ENCODE measurements around the gene KIDINS220.

Gene KIDINS220

DNA sequence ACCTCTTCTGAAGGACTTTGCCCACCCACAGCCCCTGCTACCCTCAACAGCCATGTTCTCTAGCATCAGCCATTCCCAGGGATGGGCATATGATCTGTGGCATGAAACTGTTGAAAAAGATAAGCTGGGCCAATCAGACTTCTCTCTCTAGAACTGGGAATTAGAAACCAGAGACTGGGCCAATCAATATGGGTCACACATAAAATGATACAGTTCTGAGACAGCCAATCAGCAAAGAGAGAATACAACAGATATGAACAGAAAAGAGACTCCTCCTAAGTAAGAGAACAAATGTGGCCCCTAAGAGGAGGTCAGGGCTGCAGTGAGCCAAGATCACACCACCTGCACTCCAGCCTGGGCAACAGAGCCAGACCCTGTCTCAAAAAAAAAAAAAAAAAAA is 2.1 kb downstream of the KIDINS220 start:
- ATAC-seq, result no peak
- TF ChIP-seq SNAI2 (CRISPR knock-in tag; IDR thresholded peaks at IDR 0.05) (no peak), ZNF565 (CRISPR knock-in tag; conservative IDR thresholded peaks at IDR 0.05; ENCODE audit: low read depth) (no peak), BACH2 (CRISPR knock-in tag; IDR thresholded peaks at IDR 0.05; ENCODE audit: borderline replicate concordance) (no peak), ZFP3 (CRISPR knock-in tag; IDR thresholded peaks at IDR 0.05) (no peak), TOX (CRISPR knock-in tag; IDR thresholded peaks at IDR 0.05; ENCODE audit: borderline replicate concordance) (no peak), TCF4 (CRISPR knock-in tag; IDR thresholded peaks at IDR 0.05; ENCODE audit: borderline replicate concordance) (no peak), ISL1 (CRISPR knock-in tag; IDR thresholded peaks at IDR 0.05) (no peak), OSR1 (CRISPR knock-in tag; IDR thresholded peaks at IDR 0.05) (no peak), ARNTL (CRISPR knock-in tag; IDR thresholded peaks at IDR 0.05; ENCODE audit: borderline replicate concordance, low read depth) (no peak), ZNF8 (CRISPR knock-in tag; IDR thresholded peaks at IDR 0.05) (no peak), PPARA (CRISPR knock-in tag; IDR thresholded peaks at IDR 0.05; ENCODE audit: borderline replicate concordance) (no peak)
- TF ChIP-seq, protein P1, sequence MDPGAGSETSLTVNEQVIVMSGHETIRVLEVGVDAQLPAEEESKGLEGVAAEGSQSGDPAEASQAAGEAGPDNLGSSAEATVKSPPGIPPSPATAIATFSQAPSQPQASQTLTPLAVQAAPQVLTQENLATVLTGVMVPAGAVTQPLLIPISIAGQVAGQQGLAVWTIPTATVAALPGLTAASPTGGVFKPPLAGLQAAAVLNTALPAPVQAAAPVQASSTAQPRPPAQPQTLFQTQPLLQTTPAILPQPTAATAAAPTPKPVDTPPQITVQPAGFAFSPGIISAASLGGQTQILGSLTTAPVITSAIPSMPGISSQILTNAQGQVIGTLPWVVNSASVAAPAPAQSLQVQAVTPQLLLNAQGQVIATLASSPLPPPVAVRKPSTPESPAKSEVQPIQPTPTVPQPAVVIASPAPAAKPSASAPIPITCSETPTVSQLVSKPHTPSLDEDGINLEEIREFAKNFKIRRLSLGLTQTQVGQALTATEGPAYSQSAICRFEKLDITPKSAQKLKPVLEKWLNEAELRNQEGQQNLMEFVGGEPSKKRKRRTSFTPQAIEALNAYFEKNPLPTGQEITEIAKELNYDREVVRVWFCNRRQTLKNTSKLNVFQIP (CRISPR knock-in tag; IDR thresholded peaks at IDR 0.05; ENCODE audit: borderline replicate concordance, low read depth), result no peak

DNA sequence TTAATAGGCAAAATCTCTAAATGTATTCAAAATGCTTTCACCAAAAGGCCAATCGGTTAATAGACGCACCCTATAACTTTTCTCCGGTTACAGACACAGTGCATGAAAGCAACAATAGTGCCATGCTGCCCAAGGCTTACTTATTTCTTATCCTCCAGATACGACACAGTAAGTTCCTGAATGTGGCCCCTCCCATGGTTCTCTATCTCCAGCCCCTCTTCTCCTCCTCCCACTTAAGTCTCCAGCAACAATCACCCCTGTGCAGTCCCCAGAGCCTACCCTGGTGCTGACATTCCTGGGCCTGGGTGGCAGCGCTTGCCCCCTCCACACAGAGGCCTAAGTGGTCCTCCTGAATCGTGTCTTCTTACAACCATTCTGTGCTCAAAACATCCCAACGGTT is 3.6 kb downstream of the KIDINS220 start:
- ATAC-seq, result no peak
- TF ChIP-seq ZNF70 (CRISPR knock-in tag; IDR thresholded peaks at IDR 0.05), result no peak
- TF ChIP-seq, protein P2, sequence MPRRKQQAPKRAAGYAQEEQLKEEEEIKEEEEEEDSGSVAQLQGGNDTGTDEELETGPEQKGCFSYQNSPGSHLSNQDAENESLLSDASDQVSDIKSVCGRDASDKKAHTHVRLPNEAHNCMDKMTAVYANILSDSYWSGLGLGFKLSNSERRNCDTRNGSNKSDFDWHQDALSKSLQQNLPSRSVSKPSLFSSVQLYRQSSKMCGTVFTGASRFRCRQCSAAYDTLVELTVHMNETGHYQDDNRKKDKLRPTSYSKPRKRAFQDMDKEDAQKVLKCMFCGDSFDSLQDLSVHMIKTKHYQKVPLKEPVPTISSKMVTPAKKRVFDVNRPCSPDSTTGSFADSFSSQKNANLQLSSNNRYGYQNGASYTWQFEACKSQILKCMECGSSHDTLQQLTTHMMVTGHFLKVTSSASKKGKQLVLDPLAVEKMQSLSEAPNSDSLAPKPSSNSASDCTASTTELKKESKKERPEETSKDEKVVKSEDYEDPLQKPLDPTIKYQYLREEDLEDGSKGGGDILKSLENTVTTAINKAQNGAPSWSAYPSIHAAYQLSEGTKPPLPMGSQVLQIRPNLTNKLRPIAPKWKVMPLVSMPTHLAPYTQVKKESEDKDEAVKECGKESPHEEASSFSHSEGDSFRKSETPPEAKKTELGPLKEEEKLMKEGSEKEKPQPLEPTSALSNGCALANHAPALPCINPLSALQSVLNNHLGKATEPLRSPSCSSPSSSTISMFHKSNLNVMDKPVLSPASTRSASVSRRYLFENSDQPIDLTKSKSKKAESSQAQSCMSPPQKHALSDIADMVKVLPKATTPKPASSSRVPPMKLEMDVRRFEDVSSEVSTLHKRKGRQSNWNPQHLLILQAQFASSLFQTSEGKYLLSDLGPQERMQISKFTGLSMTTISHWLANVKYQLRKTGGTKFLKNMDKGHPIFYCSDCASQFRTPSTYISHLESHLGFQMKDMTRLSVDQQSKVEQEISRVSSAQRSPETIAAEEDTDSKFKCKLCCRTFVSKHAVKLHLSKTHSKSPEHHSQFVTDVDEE (CRISPR knock-in tag; IDR thresholded peaks at IDR 0.05), result no peak
- TF ChIP-seq, protein P3, sequence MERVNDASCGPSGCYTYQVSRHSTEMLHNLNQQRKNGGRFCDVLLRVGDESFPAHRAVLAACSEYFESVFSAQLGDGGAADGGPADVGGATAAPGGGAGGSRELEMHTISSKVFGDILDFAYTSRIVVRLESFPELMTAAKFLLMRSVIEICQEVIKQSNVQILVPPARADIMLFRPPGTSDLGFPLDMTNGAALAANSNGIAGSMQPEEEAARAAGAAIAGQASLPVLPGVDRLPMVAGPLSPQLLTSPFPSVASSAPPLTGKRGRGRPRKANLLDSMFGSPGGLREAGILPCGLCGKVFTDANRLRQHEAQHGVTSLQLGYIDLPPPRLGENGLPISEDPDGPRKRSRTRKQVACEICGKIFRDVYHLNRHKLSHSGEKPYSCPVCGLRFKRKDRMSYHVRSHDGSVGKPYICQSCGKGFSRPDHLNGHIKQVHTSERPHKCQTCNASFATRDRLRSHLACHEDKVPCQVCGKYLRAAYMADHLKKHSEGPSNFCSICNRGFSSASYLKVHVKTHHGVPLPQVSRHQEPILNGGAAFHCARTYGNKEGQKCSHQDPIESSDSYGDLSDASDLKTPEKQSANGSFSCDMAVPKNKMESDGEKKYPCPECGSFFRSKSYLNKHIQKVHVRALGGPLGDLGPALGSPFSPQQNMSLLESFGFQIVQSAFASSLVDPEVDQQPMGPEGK (CRISPR knock-in tag; IDR thresholded peaks at IDR 0.05; ENCODE audit: borderline replicate concordance), result no peak
- no peak for TF ChIP-seq PPARA (CRISPR knock-in tag; IDR thresholded peaks at IDR 0.05; ENCODE audit: borderline replicate concordance)
- no peak for TF ChIP-seq ESRRG (CRISPR knock-in tag; IDR thresholded peaks at IDR 0.05)
- no peak for TF ChIP-seq OSR1 (CRISPR knock-in tag; IDR thresholded peaks at IDR 0.05)
- TF ChIP-seq GLIS3 (CRISPR knock-in tag; IDR thresholded peaks at IDR 0.05), result no peak
- TF ChIP-seq ZNF8 (CRISPR knock-in tag; IDR thresholded peaks at IDR 0.05), result no peak
- no peak for TF ChIP-seq RARB (CRISPR knock-in tag; IDR thresholded peaks at IDR 0.05)
- TF ChIP-seq TCF4 (CRISPR knock-in tag; IDR thresholded peaks at IDR 0.05; ENCODE audit: borderline replicate concordance), result no peak
- no peak for TF ChIP-seq ZNF565 (CRISPR knock-in tag; conservative IDR thresholded peaks at IDR 0.05; ENCODE audit: low read depth)
- TF ChIP-seq TOX (CRISPR knock-in tag; IDR thresholded peaks at IDR 0.05; ENCODE audit: borderline replicate concordance), result no peak
- TF ChIP-seq, protein P4, sequence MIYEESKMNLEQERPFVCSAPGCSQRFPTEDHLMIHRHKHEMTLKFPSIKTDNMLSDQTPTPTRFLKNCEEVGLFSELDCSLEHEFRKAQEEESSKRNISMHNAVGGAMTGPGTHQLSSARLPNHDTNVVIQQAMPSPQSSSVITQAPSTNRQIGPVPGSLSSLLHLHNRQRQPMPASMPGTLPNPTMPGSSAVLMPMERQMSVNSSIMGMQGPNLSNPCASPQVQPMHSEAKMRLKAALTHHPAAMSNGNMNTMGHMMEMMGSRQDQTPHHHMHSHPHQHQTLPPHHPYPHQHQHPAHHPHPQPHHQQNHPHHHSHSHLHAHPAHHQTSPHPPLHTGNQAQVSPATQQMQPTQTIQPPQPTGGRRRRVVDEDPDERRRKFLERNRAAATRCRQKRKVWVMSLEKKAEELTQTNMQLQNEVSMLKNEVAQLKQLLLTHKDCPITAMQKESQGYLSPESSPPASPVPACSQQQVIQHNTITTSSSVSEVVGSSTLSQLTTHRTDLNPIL (CRISPR knock-in tag; IDR thresholded peaks at IDR 0.05; ENCODE audit: low read depth), result no peak
- TF ChIP-seq ZFP30 (CRISPR knock-in tag; IDR thresholded peaks at IDR 0.05), result no peak

DNA sequence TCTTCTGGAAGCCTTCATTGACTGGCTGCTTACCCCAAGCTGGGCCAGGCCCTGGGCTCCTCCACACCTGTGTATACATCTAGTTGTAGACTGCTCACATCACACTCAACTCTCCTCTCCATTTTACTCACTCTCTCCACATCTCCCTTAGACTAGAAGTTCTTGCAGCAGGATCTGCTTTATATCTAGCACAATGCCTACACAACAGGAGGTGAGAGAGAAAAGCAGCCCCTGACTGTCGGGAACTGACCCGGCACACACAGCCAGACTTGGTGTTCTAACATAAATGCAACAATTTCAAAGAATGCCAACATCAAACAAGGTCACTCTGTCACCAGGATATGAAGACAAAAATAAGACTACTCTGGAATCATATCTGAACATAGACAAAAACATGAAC is 5.9 kb downstream of the KIDINS220 start:
- ATAC-seq, result no peak
- TF ChIP-seq GLIS3 (CRISPR knock-in tag; IDR thresholded peaks at IDR 0.05) (no peak), RARB (CRISPR knock-in tag; IDR thresholded peaks at IDR 0.05) (no peak), TOX (CRISPR knock-in tag; IDR thresholded peaks at IDR 0.05; ENCODE audit: borderline replicate concordance) (no peak), ZNF565 (CRISPR knock-in tag; conservative IDR thresholded peaks at IDR 0.05; ENCODE audit: low read depth) (no peak), SNAI2 (CRISPR knock-in tag; IDR thresholded peaks at IDR 0.05) (no peak)
- TF ChIP-seq, protein P1 (CRISPR knock-in tag; IDR thresholded peaks at IDR 0.05; ENCODE audit: borderline replicate concordance, low read depth), result no peak
- TF ChIP-seq, protein P2 (CRISPR knock-in tag; IDR thresholded peaks at IDR 0.05), result no peak
- TF ChIP-seq, protein P4 (CRISPR knock-in tag; IDR thresholded peaks at IDR 0.05; ENCODE audit: low read depth), result no peak
- TF ChIP-seq, protein P5, sequence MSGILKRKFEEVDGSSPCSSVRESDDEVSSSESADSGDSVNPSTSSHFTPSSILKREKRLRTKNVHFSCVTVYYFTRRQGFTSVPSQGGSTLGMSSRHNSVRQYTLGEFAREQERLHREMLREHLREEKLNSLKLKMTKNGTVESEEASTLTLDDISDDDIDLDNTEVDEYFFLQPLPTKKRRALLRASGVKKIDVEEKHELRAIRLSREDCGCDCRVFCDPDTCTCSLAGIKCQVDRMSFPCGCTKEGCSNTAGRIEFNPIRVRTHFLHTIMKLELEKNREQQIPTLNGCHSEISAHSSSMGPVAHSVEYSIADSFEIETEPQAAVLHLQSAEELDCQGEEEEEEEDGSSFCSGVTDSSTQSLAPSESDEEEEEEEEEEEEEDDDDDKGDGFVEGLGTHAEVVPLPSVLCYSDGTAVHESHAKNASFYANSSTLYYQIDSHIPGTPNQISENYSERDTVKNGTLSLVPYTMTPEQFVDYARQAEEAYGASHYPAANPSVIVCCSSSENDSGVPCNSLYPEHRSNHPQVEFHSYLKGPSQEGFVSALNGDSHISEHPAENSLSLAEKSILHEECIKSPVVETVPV (CRISPR knock-in tag; IDR thresholded peaks at IDR 0.05), result no peak
